HCT116 (cell line): ENCODE measurements around the gene WLS. TPM values are rescaled to one million over a fixed set of nuclear protein-coding genes. Genes with fewer than 3 reads are reported as not detected.

Experiments used
- ATAC-seq: fragments of 200-7000 bp; cut with Tn5 transposase; 2 replicates; pipeline ENCODE4 v1.9.1; 2020; ENCODE audit warnings: mild to moderate bottlenecking, moderate library complexity
- BruUV-seq: library from RNA; stranded (reverse); fragments of 400-500 nt; replicated peaks from 2 replicates; lab custom pipeline; 2021; lab: Mats Ljungman, UMichigan
- CTCF ChIA-PET: fragments of 300-600 bp; sonication (Branson Sonifier 250); formaldehyde crosslinking; loops from one replicate; lab custom pipeline; 2021; ENCODE audit warnings: antibody characterized with exemption; lab: Charles Lee
- POLR2A ChIA-PET: fragments of 300-600, 350-600 bp; sonication (Branson Sonifier 250); formaldehyde crosslinking; loops from one replicate; lab custom pipeline; 2021; ENCODE audit warnings: antibody characterized with exemption; lab: Charles Lee
- RAD21 ChIA-PET, 2 experiments: fragments of 300-600 bp; sonication (Branson Sonifier 250); formaldehyde crosslinking; loops; one replicate each; lab custom pipeline; 2023; ENCODE audit warnings: low total read pairs in 2 of 2; ENCODE audit not compliant: uncharacterized antibody in 2 of 2, unreplicated experiment in 2 of 2, low non-redundant PET in 1 of 2; lab: Charles Lee
- DNase-seq: peaks from one replicate; pipeline ENCODE4 v3.0.0-alpha.2; 2010; ENCODE audit warnings: low read depth, low spot score
- H2AFZ ChIP-seq: fragments of 200-600 bp; shearing (Covaris generic), sonication (generic); 2 replicates; pipeline ENCODE4 v1.6.1; 2017; ENCODE audit warnings: low read depth, mixed run types, mixed read lengths, antibody characterized with exemption, low read length; ENCODE audit not compliant: poor library complexity, severe bottlenecking
- H3K27ac ChIP-seq: 2 replicates; pipeline ENCODE4 v1.5.1; 2012; ENCODE audit warnings: low read depth, low read length
- H3K27me3 ChIP-seq: fragments of 200-600 bp; sonication (generic); 2 replicates; pipeline ENCODE4 v1.6.1; 2016; ENCODE audit warnings: mixed run types, low read length, mixed read lengths; ENCODE audit not compliant: insufficient read depth
- H3K36me3 ChIP-seq, 2 experiments: fragments of 200-500 bp in 1 of 2; fragments of 200-600 bp in 1 of 2; sonication (Bioruptor generic) in 1 of 2; sonication (generic) in 1 of 2; 2 replicates each; pipeline versions ENCODE4 v1.5.1 to v1.6.1; 2014 to 2016; ENCODE audit warnings: low read length in 2 of 2, inconsistent platforms in 1 of 2, mixed read lengths in 1 of 2, mixed run types in 1 of 2; ENCODE audit not compliant: insufficient read depth in 2 of 2, control insufficient read depth in 1 of 2
- H3K4me1 ChIP-seq, 2 experiments: fragments of 200-600 bp in 1 of 2; sonication (generic) in 1 of 2; 2 replicates each; pipeline versions ENCODE4 v1.5.1 to v1.6.1; 2012 to 2017; ENCODE audit warnings: low read length in 2 of 2, inconsistent platforms in 1 of 2, mild to moderate bottlenecking in 1 of 2, mixed read lengths in 1 of 2, mixed run types in 1 of 2, moderate library complexity in 1 of 2; ENCODE audit not compliant: insufficient read depth in 2 of 2, control insufficient read depth in 1 of 2
- H3K4me2 ChIP-seq: fragments of 200-600 bp; sonication (generic); 2 replicates; pipeline ENCODE4 v1.6.1; 2017; ENCODE audit warnings: mixed run types, low read length, mixed read lengths
- H3K4me3 ChIP-seq, 2 experiments: fragments of 200-600 bp in 1 of 2; sonication (generic) in 1 of 2; replicated peaks in 1 of 2; 2 replicates each; pipeline ENCODE4 v1.5.1; 2011 to 2016; ENCODE audit warnings: low read length in 2 of 2, control low read depth in 1 of 2, low read depth in 1 of 2, mild to moderate bottlenecking in 1 of 2, mixed read lengths in 1 of 2, mixed run types in 1 of 2
- H3K79me2 ChIP-seq: fragments of 200-600 bp; sonication (generic); 2 replicates; pipeline ENCODE4 v1.6.1; 2017; ENCODE audit warnings: mild to moderate bottlenecking, mixed run types, low read length, moderate library complexity, mixed read lengths; ENCODE audit not compliant: insufficient read depth
- H3K9ac ChIP-seq: fragments of 200-600 bp; sonication (generic); 2 replicates; pipeline ENCODE4 v1.6.1; 2016; ENCODE audit warnings: low read length, mixed read lengths
- H3K9me2 ChIP-seq: fragments of 200-600 bp; sonication (generic), shearing (Covaris generic); 2 replicates; pipeline ENCODE4 v1.6.1; 2017; ENCODE audit warnings: mixed run types, mild to moderate bottlenecking, moderate library complexity; ENCODE audit not compliant: insufficient read depth
- H3K9me3 ChIP-seq, 2 experiments: fragments of 200-500 bp in 1 of 2; fragments of 200-600 bp in 1 of 2; sonication (Bioruptor generic) in 1 of 2; sonication (generic) in 1 of 2; 2 replicates each; pipeline ENCODE4 v1.6.1; 2014 to 2017; ENCODE audit warnings: low read length in 2 of 2, mixed read lengths in 2 of 2, inconsistent platforms in 1 of 2, low read depth in 1 of 2, mild to moderate bottlenecking in 1 of 2, mixed run types in 1 of 2, moderate library complexity in 1 of 2; ENCODE audit not compliant: control insufficient read depth in 1 of 2, insufficient read depth in 1 of 2
- H4K20me1 ChIP-seq: fragments of 200-600 bp; sonication (generic), shearing (Covaris generic); 2 replicates; pipeline ENCODE4 v1.6.1; 2017; ENCODE audit warnings: mixed run types, mild to moderate bottlenecking, moderate library complexity; ENCODE audit not compliant: insufficient read depth
- CBX3 ChIP-seq: IDR thresholded peaks from 2 replicates; pipeline ENCODE4 v1.6.1; 2012; ENCODE audit warnings: low read depth
- CEBPB ChIP-seq: IDR thresholded peaks from 2 replicates; pipeline ENCODE4 v1.6.1; 2012; ENCODE audit warnings: low read depth
- ELF1 ChIP-seq: IDR thresholded peaks from 2 replicates; pipeline ENCODE4 v1.6.1; 2012; ENCODE audit warnings: low read depth, borderline replicate concordance
- POLR2A ChIP-seq: IDR thresholded peaks from 2 replicates; pipeline ENCODE4 v1.7.0; 2011; ENCODE audit warnings: borderline replicate concordance; ENCODE audit not compliant: insufficient read depth, insufficient read length; ENCODE audit errors: extremely low read depth
- POLR2AphosphoS5 ChIP-seq: IDR thresholded peaks from 2 replicates; pipeline ENCODE4 v1.6.1; 2011; ENCODE audit warnings: mild to moderate bottlenecking, low read depth, low read length, moderate library complexity
- SIN3A ChIP-seq: IDR thresholded peaks from 2 replicates; pipeline ENCODE4 v1.6.1; 2012; ENCODE audit warnings: low read depth
- SP1 ChIP-seq: IDR thresholded peaks from 2 replicates; pipeline ENCODE4 v1.6.1; 2012; ENCODE audit warnings: low read depth
- YY1 ChIP-seq: IDR thresholded peaks from 2 replicates; pipeline ENCODE4 v1.6.1; 2011; ENCODE audit warnings: low read length, low read depth, moderate library complexity, mild to moderate bottlenecking; ENCODE audit not compliant: insufficient replicate concordance; ENCODE audit errors: extremely low read depth
- ZFX ChIP-seq: fragments of 450-650 bp; IDR thresholded peaks from 2 replicates; pipeline ENCODE4 v1.6.1; 2017
- intact Hi-C: fragments of 100-400 bp; cut with micrococcal nuclease; formaldehyde crosslinking; loops from 2 replicates; pipeline ENCODE4 v1.10.0; 2022
- total RNA-seq: library from RNA; stranded (reverse); gene quantifications from one replicate; pipeline ENCODE4 v1.2.1, GENCODE V29; 2021; ENCODE audit not compliant: unreplicated experiment
- TF ChIP-seq, protein P1 (sequence below): IDR thresholded peaks from 2 replicates; pipeline ENCODE4 v1.6.1; 2012
- TF ChIP-seq, protein P2 (sequence below): IDR thresholded peaks from 2 replicates; pipeline ENCODE4 v1.6.1; 2012
- TF ChIP-seq, protein P3 (sequence below), 3 experiments: fragments of 200-600 bp in 1 of 3; sonication (generic) in 1 of 3; IDR thresholded peaks in 2 of 3; conservative IDR thresholded peaks in 1 of 3; 2 replicates each; pipeline ENCODE4 v1.5.1; 2012 to 2017; ENCODE audit warnings: low read depth in 2 of 3, low read length in 2 of 3, antibody characterized with exemption in 1 of 3, borderline replicate concordance in 1 of 3, control low read depth in 1 of 3, mild to moderate bottlenecking in 1 of 3, mixed read lengths in 1 of 3, mixed run types in 1 of 3, moderate library complexity in 1 of 3; ENCODE audit not compliant: insufficient read depth in 1 of 3

The WLS gene
- total RNA-seq, 1 experiment from 2014 or later: 38.0 TPM

DNA sequence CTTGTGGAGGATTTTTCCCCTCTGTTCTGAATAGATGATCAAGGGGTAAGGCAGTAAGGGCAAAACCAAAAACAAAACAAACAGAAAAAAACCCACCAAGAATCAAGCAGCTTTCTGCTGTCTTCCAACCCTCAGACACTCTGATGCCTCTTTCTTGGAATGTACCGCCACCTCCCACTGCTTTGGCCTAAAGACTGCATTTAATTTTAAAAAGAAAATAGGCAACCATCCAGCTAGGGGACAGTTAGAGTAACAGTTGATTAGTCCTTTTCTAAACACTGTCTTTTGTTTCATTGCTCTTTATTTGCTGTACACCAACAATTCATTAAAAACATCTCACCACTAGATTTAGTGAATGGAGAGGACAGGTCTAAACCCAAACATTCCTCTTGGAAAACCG lies 21.5 kb downstream of the WLS start:
- ChIA-PET POLR2A (no interaction called here), RAD21 (no interaction called here), CTCF (no interaction called here)
- DNase-seq: no peak
- no peak overlapping the region for H3K27ac ChIP-seq
- TF ChIP-seq, protein P1, sequence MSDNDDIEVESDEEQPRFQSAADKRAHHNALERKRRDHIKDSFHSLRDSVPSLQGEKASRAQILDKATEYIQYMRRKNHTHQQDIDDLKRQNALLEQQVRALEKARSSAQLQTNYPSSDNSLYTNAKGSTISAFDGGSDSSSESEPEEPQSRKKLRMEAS: no peak
- TF ChIP-seq, protein P2, sequence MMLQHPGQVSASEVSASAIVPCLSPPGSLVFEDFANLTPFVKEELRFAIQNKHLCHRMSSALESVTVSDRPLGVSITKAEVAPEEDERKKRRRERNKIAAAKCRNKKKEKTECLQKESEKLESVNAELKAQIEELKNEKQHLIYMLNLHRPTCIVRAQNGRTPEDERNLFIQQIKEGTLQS: no peak
- TF ChIP-seq POLR2A: no peak
- no peak for TF ChIP-seq CEBPB
- TF ChIP-seq CBX3: no peak
- no peak for TF ChIP-seq SP1
- no peak for TF ChIP-seq POLR2AphosphoS5
- TF ChIP-seq, protein P3, sequence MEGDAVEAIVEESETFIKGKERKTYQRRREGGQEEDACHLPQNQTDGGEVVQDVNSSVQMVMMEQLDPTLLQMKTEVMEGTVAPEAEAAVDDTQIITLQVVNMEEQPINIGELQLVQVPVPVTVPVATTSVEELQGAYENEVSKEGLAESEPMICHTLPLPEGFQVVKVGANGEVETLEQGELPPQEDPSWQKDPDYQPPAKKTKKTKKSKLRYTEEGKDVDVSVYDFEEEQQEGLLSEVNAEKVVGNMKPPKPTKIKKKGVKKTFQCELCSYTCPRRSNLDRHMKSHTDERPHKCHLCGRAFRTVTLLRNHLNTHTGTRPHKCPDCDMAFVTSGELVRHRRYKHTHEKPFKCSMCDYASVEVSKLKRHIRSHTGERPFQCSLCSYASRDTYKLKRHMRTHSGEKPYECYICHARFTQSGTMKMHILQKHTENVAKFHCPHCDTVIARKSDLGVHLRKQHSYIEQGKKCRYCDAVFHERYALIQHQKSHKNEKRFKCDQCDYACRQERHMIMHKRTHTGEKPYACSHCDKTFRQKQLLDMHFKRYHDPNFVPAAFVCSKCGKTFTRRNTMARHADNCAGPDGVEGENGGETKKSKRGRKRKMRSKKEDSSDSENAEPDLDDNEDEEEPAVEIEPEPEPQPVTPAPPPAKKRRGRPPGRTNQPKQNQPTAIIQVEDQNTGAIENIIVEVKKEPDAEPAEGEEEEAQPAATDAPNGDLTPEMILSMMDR (IDR thresholded peaks at IDR 0.05 in 2 of 3, conservative IDR thresholded peaks at IDR 0.05 in 1 of 3; ENCODE audit: borderline replicate concordance in 1 of 3, insufficient read depth in 1 of 3, low read depth in 2 of 3, low read length in 2 of 3): no peak
- TF ChIP-seq SIN3A: no peak
- TF ChIP-seq YY1: no peak
- no peak for TF ChIP-seq ELF1
- no peak for TF ChIP-seq ZFX
- H3K9me2 ChIP-seq: no peaks in the 10 kb centered on the region
- H3K27me3 ChIP-seq: no peaks in the 10 kb centered on the region
- intact Hi-C loops: no loop called here
- 0 out of 2 replicates have a peak, but pooled peaks cover 3% of the 10 kb centered on the region for H4K20me1 ChIP-seq
- peaks cover 20 to 35% of the 10 kb centered on the region in 2 experiments for H3K4me1 ChIP-seq
- no peak overlapping the region for H3K4me3 ChIP-seq
- no peak overlapping the region for H2AFZ ChIP-seq
- no peaks in the 10 kb centered on the region for H3K36me3 ChIP-seq
- no peak for ATAC-seq
- no peaks in the 10 kb centered on the region for H3K9me3 ChIP-seq
- no TSS peak for BruUV-seq
- no peak overlapping the region for H3K9ac ChIP-seq
- H3K4me2 ChIP-seq: no peak overlapping the region
- H3K79me2 ChIP-seq: peaks cover 3% of the 10 kb centered on the region; the same call in 1 of the 2 replicates
